GM21737 (cell line): ENCODE data around the gene DAW1.

Experiments used
- ATAC-seq: cut with Tn5 transposase; IDR thresholded peaks from one replicate; pipeline ENCODE4 v1.9.1; 2021; ENCODE audit warnings: mild to moderate bottlenecking, moderate library complexity; ENCODE audit not compliant: unreplicated experiment

DAW1 gene

DNA sequence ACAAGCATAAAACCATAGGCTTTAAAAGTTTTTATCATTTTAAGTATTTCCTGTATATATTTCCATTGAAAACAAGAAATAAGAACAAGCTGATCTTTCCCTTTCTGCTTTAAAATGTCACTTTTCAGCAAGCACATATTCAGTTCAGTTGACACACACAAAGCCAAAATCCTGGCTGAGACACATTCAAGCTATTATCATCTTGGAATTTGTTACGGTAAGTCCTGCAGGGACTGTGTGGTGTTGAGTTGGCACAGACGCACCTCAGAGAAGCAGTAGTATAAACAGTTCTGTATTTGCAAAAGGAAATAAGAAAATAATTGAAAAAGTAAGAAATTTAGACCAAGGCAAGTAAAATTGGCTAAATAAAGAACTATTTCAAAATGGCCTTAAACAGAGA lies 10.4 kb upstream of the DAW1 start:
- no peak for ATAC-seq

DNA sequence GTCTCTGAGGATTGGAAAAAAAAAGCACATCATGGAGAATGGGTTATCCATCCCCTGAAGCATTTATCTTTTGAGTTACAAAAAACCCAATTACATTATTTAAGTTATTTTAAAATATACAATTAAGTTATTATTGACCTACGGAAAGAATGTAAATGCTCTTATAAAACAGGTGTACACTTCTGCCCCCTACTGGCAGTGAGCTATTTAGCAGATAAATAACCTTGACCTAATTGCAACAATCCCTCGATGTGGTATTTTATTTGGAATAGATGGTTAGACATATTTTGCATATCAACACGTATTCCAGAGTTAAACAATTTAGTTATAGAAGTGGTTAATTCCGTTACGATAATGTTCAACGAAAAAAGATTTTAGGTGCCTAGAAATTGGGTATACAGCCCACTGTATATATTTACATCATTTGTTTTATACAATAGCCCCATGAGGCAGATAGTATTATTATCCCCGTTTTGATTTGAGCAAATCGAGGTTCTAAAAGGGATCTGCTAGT lies 9.1 kb upstream of the DAW1 start:
- ATAC-seq, result no peak

DNA sequence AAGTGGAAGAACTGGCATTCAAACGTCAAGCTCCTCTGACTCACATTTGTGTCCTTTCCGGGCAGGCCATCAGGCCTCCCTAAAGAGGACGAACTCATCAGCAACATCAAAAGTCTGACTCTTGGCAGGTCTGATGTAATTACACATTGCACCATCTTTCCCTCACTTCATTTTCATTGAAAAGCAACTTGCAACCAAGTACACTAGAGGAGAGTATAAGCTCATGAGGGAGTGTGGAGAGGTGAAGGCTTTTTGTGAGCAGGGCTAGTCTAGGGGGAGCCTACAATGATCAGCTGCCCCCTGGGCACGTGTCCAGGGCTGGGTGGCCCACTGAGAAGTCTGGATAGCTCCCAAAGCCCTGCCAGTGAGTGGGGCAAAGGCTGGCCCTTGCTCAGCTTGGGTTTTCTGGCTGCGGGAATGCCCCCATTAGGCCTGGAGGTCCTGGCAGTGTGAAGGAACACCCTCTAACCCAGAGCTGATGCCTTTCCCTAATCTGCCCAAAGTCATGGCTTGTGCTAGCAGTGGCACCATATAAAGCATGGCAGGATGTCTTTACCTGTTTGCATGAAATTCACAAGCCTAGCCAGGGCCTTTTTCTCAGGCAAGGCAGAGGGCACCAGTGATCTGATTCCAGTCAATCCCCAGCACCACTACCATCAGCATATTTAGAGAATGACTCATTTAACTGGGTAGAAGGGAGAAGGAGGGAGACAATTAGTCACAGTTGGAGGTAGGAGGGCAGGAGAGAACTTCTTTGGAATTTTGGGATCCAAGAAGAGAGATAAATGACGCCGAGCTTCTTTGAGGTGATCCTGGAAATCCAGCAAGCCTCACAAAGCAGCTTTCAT lies 8.5 kb upstream of the DAW1 start:
- ATAC-seq, result no peak

DNA sequence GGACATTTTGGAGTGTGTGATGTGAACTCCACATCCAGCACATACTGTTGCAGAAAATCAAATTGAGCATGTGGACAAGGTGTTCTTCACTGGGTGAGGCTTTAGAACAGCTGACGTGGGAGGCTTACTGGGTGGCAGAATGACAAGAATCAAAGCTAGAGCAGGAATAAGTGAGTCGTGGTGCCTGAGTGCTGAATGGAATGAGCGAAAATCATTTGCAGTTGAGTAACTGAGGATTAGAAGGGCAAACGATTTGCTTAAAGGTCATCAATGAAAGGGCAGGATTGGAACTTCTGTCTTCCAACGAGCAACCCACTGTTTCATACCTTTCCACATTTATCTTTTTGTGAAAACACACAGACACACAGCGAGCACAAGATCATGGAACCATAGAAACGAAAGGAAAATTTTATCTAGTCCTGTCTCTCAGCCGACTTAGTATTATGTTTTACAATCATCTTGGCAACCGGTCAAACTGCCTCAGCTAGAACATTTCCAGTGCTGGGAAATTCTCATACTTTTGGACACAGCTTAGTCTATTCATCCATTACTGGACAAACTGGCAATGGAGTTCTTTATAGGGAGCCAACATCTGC lies 7.2 kb upstream of the DAW1 start:
- no peak for ATAC-seq

DNA sequence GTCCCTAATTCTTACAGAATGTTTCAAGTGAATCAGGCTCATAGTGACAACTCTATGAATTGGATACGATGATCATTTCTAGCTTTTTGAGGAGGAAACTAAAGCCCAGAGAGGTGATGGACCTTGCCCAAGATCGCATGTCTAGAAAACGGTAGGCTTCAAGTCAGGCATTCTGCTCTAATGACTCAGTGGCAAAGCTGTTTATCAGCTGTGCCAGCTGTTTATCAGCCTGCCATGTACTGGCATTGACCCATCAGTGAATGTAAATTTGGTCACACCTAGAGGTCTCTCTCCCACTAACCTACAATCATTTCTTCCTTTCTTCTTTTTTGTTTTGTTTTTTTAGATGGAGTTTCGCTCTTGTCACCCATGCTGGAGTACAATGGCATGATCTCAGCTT lies 6.1 kb upstream of the DAW1 start:
- no peak for ATAC-seq

GRCh38 chr2:227867386-227867785 lies 4.0 kb upstream of the DAW1 start:
- no peak for ATAC-seq

GRCh38 chr2:227870710-227871374 lies 589 bp upstream of the DAW1 start:
- no peak for ATAC-seq

DNA sequence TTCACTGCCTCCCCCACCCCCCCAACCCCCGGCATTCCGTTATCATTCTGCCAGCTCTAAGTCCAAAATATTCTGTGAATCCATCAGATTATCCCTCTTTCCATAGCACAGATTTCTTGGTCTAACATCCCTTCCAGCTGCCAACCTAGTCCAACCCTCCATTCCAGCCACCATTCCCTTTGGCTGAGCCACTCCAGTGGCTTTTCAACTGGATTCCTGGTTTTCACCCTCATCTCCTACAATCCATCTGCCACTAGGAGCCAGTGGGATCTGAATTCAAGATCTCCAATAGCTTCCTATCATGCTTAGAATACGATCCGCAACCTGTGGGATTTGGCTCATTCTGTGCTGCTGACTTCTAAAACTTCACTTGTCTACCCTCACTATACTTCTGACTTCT lies 1.2 kb downstream of the DAW1 start:
- no peak for ATAC-seq

GRCh38 chr2:227876300-227876801 lies 4.9 kb downstream of the DAW1 start:
- no peak for ATAC-seq

DNA sequence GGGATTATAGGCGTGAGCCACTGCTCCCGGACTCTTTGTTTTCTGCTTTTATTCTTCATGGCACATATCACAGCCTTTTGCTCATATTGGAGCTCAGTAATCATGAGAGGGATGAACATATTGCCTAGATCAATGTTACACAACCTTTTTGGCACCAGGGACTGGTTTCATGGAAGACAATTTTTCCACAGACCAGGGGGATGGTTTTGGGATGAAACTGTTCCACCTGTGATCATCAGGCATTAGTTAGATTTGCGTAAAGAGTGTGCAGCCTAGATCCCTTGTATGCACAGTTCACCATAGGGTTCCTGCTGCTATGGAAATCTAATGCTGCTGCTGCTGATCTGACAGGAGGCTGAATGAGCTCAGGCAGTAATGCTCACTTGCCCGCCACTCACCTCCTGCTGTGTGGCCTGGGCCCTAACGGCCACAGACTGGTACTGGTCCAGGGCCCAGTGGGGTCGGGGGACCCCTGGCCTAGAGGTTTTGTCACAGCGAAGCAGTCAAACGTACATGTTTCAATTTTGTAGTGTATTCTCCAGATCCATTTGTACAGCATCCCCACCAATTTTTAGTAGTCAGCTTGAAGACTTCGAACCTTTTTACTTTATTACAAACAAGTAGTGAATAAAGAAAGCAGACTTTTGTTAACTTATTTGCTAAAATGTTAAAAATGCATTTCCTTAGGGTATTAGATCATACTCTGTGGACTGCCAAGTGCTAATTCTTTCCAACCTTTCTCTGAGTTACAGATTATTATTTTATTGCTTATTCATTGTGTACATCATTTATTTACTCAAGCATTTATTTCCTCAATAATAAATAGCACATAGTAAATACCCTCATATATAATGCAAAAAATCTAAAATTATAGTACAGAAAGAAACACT lies 6.2 kb downstream of the DAW1 start:
- no peak for ATAC-seq

DNA sequence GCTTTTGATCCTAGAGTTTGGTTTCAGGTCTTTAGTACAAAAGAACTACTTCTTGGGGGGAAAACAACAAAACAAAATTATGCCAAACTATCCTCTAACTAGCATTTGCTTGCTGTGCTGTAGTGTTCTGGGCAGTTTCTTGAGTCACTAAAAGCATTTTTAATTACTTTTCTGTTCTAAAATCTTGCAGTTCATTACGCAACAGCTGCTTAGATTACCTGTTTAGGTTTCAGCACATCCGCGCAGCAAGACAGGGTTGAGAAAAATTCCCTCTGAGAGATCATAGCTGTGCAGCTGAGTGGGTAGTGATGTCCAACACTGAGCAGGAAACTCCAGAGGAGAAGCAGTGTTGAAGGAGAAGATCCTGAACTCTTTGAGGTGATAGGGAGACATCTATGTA lies 9.0 kb downstream of the DAW1 start:
- no peak for ATAC-seq

DNA sequence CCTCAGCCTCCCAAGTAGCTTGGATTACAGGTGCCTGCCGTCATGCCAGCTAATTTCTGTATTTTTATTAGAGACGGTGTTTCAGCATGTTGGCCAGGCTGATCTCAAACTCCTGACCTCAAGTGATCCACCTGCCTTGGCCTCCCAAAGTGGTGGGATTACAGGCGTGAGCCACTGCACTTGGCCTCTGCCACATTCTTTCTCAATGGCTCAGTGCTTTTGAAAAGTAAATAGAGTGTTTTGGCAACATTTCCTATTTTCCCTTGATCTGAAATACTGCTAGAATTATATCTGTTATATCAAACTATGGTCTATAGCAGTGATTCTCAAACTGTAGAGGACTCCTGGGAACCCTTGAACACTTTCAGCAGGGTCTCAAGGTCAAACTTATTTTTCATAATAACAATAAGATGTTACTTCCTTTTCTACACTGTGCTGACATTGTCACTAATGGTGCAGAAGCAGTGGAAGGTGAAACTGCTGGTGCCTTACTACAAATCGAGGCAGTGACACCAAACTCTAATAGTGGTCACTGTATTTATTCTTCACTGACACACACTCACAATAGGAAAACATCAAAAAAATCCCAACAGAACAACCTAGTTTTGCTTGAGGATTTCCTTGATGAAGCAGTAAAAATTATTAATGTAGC lies 10.6 kb downstream of the DAW1 start:
- peak; percentile 88 for ATAC-seq

- peak; percentile 74 for ATAC-seq
Measured at GRCh38 chr2:227884511-227884947, 13.1 kb downstream of the DAW1 start.

GRCh38 chr2:227886149-227886548 lies 14.7 kb downstream of the DAW1 start:
- no peak for ATAC-seq

DNA sequence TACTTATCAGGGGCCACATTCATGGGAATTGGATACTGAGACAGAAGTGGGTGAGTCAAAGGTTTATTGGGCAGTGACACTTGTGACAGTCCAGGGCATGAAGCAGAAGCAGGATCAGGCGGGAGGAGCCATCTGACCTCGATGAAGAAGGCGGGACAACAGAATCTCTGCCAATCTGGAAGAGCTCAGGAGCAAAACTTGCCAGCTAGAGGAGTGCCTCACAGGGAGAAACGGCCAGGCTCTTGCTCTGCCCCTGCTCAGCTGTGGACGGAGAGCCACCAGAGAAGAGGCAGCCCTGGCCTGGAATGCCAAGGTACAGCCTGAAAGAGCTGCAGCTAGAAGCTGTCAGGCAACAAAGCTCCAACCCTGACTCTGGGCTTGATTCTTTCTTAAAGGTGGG lies 16.9 kb downstream of the DAW1 start:
- ATAC-seq, result no peak

GRCh38 chr2:227889336-227889735 lies 17.9 kb downstream of the DAW1 start:
- no peak for ATAC-seq

DNA sequence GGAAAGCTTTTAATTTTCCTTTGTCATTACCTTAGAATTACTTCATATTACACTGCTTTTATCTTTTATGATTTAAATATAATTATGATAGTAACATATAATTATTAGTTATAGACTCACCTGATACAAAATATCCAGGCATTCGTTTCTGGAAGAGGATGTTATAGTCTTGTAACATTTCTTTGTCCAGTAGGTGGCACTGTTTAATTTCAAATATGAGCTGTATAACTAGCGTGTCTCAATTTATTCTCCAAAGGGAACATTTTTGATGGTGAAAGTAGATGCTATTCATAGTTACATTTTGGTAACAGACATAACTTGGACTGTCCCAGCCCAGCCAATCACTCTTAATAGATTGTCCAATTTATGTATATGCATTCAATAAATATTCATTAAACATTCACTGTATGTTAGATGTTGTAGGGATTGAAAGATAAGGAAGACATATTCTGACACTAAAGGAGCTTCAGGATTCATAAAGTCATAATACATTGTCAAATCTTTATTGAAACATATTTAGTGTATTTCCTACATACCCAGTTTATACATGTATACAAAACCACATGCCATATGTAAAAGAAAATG lies 19.2 kb downstream of the DAW1 start:
- peak; percentile 60 for ATAC-seq

DNA sequence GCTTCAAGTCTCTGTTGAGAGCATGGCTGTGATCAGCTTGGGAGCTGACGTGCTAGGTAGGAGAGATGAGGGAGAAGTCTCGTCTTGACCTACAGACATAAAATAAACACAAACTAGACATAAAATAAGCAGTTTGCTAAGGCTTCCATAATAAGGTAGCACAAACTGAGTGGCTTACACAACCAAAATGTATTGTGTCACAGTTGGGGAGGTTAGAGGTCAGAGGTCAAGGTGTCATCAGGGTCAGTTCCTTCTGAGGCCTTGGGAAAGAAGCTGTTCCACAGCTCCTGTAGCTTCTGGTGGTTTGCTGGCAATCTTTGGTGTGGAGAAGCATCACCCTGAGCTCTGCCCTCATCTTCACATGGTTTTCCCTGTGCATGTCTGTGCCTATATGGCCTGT lies 20.2 kb downstream of the DAW1 start:
- ATAC-seq, result no peak

GRCh38 chr2:227903381-227903780 lies 31.9 kb downstream of the DAW1 start:
- ATAC-seq, result no peak

DNA sequence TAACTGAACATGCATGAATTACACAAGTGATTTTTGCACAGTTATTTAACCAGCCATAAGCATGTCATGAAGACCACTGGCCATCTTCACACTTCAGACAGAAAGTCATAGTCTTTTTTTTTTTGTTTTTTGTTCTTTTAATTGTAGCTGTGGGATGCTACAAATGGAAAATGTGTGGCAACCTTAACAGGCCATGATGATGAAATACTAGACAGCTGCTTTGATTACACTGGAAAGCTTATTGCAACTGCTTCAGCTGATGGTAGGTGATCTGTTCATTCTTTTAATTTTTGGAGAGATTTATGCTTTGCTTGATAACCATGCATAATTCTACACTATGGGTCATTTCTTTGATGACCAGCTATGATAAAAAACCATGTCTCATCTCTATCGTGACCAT lies 35.6 kb downstream of the DAW1 start:
- no peak for ATAC-seq
